Posterior vena cava (tissue), 2 donors: ENCODE data around the gene DPP6. TPM values are rescaled to one million over a fixed set of nuclear protein-coding genes. Genes with fewer than 3 reads are reported as not detected.
"Not testable (repeated sequence)": the region's sequence is repeated elsewhere in the genome, so short reads cannot be mapped to it uniquely, and the experiment has no call there.

Experiments used
- DNase-seq: peaks from one replicate; pipeline ENCODE4 v3.0.0-alpha.2; 2020; ENCODE audit warnings: low spot score
- intact Hi-C, 2 donors: fragments of 100-400 bp; cut with DNase I; formaldehyde crosslinking; loops; one replicate each; pipeline versions ENCODE4 v1.14.1 to v1.14.2; 2022 to 2023
- total RNA-seq, 2 donors: library from RNA; stranded (reverse); fragmentation: NEBNext Ultra II Directional; extraction: Animal tissue kit (Norgen Biotek cat#: 25700); gene quantifications; one replicate each; pipeline ENCODE4 v1.2.1, GENCODE V29; 2021
- donor health status: DM: yes; HTN: yes; CAD: no.
- donor health status: DM: yes; HTN: yes; CAD: no.

Gene DPP6
- total RNA-seq, 2 donors from 2014 or later: 0.10 to 1.2 TPM

DNA sequence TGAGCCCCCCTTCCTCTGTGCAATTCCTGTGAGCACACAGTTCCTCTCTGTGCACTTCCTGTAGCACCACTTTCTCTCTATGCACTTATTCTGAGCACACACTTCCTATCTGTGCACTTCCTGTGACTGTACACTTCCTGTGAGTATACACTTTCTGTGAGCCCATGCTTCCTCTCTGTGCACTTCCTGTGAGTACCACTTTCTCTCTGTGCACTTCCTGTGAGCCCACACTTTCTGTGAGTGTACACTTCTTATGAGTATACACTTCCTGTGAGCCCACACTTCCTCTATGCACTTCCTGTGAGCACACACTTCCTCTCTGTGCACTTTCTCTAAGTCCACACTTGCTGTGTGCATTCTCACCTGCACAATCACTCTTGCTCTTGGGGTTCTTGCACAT is 83.4 kb downstream of the DPP6 start:
- intact Hi-C loops, DNase-seq: not testable (repeated sequence)

DNA sequence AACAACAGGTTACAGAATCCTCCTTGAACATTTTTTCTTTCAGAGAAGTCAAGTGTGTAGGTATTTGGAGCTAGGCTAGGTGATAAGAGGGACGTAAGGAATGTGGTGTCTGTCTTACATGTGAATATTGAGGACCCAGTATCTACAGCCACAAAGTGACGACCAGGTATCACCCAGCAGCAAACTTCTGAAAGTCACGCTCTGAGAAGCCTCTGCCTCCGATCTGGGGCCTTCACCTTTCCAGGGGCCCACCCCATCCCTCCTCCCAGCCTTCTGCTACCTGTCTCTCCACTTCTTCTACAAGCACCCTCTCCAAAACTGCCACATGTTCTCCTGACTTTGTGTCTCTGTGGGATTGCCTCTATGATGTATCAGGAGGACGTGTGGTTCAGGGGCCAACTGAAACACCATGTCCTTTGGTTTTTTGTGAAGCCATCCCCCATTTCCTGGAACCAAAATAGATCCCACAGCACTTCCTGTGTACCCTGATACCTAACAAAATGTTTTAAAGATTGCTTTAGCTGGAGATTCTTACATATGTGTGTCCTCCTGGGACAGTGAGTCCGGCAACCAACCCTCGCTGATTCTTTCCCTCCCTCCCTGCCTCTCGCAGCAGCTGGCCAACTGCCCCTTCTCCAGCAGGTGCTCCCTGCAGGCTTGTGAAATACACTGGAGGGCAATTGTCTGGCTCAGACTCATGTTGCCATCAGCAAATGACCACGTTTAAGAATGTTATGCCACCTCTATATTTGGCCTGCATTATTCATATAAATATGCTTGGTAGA is 93.9 kb downstream of the DPP6 start:
- intact Hi-C loops, DNase-seq: not testable (repeated sequence)

GRCh38 chr7:154146707-154147038 is 94.5 kb downstream of the DPP6 start:
- DNase-seq, intact Hi-C loops: not testable (repeated sequence)

GRCh38 chr7:154148791-154149516 is 96.8 kb downstream of the DPP6 start:
- intact Hi-C loops, DNase-seq: not testable (repeated sequence)

DNA sequence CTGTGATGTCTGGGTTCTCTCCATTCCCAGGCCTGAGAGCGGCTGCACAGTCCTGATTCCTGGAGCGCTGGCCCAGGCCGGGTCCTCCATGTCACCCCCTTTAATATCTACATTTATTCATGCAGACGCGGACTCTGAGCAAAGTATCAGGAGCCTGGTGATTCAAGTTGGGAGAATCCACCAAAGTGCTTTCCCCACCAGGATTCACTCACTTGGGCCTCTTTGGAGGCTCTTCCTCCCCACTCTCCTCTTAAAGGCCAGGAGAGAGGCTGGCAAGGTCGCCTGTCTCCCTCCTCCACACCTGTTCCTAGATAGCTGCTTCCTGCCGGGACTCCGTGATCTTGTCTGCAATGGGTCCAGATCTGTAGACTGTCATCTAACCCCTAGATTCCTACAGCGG is 98.5 kb downstream of the DPP6 start:
- intact Hi-C loops, DNase-seq: not testable (repeated sequence)

- intact Hi-C loops, DNase-seq: not testable (repeated sequence)
These were observed 99.1 kb downstream of the DPP6 start for GRCh38 chr7:154151306-154151705.

GRCh38 chr7:154155928-154156327 is 103.7 kb downstream of the DPP6 start:
- intact Hi-C loops, DNase-seq: not testable (repeated sequence)

GRCh38 chr7:154162921-154163320 is 110.7 kb downstream of the DPP6 start:
- intact Hi-C loops: not testable (repeated sequence)

GRCh38 chr7:154163642-154164041 is 111.4 kb downstream of the DPP6 start:
- intact Hi-C loops, DNase-seq: not testable (repeated sequence)

More at GRCh38 chr7:154162921-154163320, 110.7 kb downstream of the DPP6 start:
- not testable (repeated sequence) for DNase-seq

GRCh38 chr7:154167051-154167450 is 114.9 kb downstream of the DPP6 start:
- intact Hi-C loops: no loop called here

DNA sequence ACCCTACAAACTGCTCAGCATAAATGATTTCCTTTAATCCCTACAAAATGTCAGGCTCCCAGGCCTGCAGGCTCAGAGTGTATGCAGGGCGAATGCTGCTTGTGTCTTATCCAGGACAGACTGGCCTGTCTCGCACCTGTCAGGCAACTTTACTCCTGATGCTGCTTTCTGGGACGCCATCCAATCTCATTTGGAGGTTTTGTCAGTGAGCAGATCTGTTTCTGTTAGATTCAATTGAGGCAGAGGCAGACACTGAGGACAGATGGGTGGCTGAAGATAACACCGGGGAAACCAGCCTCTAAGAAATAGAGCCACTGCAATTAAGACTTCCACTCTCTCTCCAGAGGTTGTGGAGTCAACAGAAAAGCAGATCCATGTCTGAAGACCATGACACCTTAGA is 115.6 kb downstream of the DPP6 start:
- no peak for DNase-seq
- intact Hi-C loops: no loop called here

More at GRCh38 chr7:154167051-154167450, 114.9 kb downstream of the DPP6 start:
- DNase-seq: no peak

- intact Hi-C loops: no loop called here
- no peak for DNase-seq
These were observed 119.2 kb downstream of the DPP6 start for GRCh38 chr7:154171422-154171821.

- no peak for DNase-seq
- intact Hi-C loops: no loop called here
These were observed 120.0 kb downstream of the DPP6 start for GRCh38 chr7:154172236-154172635.

GRCh38 chr7:154177584-154177983 is 125.4 kb downstream of the DPP6 start:
- no peak for DNase-seq
- intact Hi-C loops: no loop called here

- no peak for DNase-seq
- intact Hi-C loops: no loop called here
These were observed 126.7 kb downstream of the DPP6 start for GRCh38 chr7:154178895-154179294.

- no peak for DNase-seq
- intact Hi-C loops: no loop called here
These were observed 131.3 kb downstream of the DPP6 start for GRCh38 chr7:154183482-154183881.

GRCh38 chr7:154183946-154184345 is 131.7 kb downstream of the DPP6 start:
- no peak for DNase-seq
- intact Hi-C loops: no loop called here

DNA sequence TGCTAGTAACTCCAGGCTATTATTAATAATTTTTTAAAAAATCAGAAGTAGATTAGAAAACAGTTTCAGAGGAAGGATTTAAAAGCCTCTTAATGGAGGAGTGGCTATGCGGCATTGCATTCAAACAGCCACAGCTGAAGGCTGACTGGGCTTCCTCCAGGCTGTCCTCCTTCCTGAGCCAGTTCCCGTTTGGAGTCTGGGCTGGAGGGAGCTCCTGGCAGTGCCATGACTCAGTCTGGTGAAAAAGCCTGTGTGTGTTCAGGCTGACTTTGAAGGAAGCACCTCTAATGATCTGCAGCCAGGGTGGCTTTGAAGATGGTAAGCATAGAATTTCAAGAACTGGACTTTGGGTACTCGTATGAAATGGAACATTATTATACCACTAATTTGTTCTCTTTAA is 134.6 kb downstream of the DPP6 start:
- intact Hi-C loops: no loop called here
- DNase-seq: no peak

DNA sequence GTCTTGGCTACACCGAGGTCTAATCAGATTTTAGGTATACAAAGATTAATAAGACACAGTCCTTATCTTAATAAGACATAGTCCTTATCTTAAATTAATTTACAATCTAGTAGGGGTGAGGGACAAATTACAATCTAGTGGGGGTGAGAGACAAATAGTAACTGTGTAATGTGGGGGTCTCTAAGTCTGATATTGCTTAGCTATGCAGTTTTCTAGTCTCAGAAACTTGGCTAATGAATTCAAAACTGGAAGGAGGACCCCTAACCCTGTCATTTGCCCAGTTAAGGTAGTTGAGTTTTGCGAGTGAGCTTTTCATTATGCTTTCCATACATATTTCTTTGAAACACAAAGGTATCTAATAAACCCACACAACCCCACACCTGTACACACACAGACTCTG is 136.1 kb downstream of the DPP6 start:
- DNase-seq: no peak
- intact Hi-C loops: no loop called here

DNA sequence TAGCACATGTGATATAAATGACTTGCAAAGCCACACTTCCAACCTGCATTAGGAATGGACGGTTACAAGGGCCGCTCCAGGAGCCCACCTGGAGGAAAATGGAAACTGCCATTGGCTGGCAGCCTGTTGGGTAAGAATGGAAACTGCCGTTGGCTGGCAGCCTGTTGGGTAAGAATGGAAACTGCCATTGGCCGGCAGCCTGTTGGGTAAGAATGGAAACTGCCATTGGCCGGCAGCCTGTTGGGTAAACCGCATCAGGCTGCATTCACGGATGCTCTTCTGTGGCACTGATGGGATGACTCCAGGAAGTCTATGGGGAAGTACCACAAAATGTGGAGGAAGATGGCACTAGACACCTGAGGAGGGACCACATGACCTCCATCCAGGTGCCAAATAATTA is 143.1 kb downstream of the DPP6 start:
- intact Hi-C loops: no loop called here
- DNase-seq: no peak

GRCh38 chr7:154198481-154198880 is 146.3 kb downstream of the DPP6 start:
- DNase-seq: no peak
- intact Hi-C loops: no loop called here
